ENCODE results near the gene GAB2. TPM values are rescaled to one million over a fixed set of nuclear protein-coding genes. Genes with fewer than 3 reads are reported as not detected.

Gene GAB2
- total and polyA plus RNA-seq, 2 of the 13 experiments (the other 11 are each of a cell fraction or from before 2014, with no cell fraction given), result 4.1 to 8.6 TPM

DNA sequence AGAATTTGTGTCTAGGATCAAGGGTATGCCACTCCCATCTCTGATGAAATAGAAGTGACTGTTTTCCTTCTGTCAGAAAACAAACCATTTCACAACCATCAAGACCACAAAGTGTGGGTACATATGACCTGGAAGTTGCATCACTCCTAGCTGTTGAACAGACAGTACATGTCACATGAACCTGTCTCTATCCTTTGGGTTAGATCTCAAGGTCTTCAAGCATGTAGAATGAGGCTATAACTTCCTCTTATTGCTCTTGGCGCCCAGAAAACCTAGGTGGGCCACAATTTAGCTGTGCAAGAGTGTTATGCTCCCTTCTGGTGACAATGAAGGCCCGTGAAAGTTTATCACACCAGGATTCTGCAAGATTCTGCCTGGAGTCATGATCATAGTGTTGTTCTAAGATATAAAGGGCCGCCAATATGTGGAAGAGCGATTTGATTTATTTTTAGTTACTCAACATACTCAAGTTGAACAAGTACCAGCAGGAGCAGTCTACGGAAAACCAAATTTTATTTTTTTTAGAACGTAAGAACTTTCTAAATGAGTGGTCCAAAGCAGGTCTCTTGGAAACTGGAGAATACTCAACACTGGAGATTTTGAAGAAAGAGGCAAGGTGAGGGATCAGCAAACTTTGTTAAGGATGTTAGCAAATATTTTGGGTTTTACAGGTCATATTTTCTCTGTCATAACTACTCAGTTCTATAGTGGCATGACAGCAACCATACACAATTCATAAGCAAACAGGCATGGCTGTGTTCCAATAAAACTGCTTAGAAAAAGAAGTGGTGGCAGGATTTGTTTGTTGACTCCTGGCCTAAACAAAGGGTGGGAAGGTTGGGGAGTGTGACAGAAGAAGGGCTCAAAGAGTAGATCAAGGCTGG lies 127.1 kb downstream of the GAB2 start (continued):
- TF ChIP-seq, protein P1, sequence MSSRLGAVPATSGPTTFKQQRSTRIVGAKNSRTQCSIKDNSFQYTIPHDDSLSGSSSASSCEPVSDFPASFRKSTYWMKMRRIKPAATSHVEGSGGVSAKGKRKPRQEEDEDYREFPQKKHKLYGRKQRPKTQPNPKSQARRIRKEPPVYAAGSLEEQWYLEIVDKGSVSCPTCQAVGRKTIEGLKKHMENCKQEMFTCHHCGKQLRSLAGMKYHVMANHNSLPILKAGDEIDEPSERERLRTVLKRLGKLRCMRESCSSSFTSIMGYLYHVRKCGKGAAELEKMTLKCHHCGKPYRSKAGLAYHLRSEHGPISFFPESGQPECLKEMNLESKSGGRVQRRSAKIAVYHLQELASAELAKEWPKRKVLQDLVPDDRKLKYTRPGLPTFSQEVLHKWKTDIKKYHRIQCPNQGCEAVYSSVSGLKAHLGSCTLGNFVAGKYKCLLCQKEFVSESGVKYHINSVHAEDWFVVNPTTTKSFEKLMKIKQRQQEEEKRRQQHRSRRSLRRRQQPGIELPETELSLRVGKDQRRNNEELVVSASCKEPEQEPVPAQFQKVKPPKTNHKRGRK (CRISPR knock-in tag; IDR thresholded peaks at IDR 0.05), result no peak
- TF ChIP-seq TARDBP (CRISPR knock-in tag; IDR thresholded peaks at IDR 0.05) (peak; percentile 97), ZNF784 (CRISPR knock-in tag; IDR thresholded peaks at IDR 0.05; ENCODE audit: borderline replicate concordance) (0 out of 2 replicates have a peak, but pooled peaks have one; percentile 50), GATA4 (IDR thresholded peaks at IDR 0.05; ENCODE audit: borderline replicate concordance, low read depth) (peak; percentile 70; the same call in 1 of the 2 replicates), NONO (IDR thresholded peaks at IDR 0.05) (no peak), NONO (CRISPR knock-in tag; conservative IDR thresholded peaks at IDR 0.05) (peak; percentile 93), FOXK1 (CRISPR knock-in tag; IDR thresholded peaks at IDR 0.05; ENCODE audit: borderline replicate concordance, low read depth) (peak; percentile 99), ZC3H13 (CRISPR knock-in tag; IDR thresholded peaks at IDR 0.05) (no peak)
